Kidney epithelial cell (primary cell): ENCODE data around the gene SLC12A7. TPM values are rescaled to one million over a fixed set of nuclear protein-coding genes. Genes with fewer than 3 reads are reported as not detected.

Experiments used
- DNase-seq: peaks from one replicate; pipeline ENCODE4 v3.0.0-alpha.2; 2010; ENCODE audit warnings: low read depth
- H3K27me3 ChIP-seq: 2 replicates; pipeline ENCODE4 v1.6.0; 2011; ENCODE audit warnings: low read length; ENCODE audit not compliant: control insufficient read depth, insufficient read depth
- H3K36me3 ChIP-seq: 2 replicates; pipeline ENCODE4 v1.5.1; 2011; ENCODE audit warnings: low read length; ENCODE audit not compliant: control insufficient read depth, insufficient read depth
- H3K4me3 ChIP-seq: 2 replicates; pipeline ENCODE4 v1.5.1; 2011; ENCODE audit warnings: low read depth, mild to moderate bottlenecking, control low read depth, low read length
- CTCF ChIP-seq: IDR thresholded peaks from 2 replicates; pipeline ENCODE4 v1.5.1; 2011; ENCODE audit warnings: mild to moderate bottlenecking, moderate library complexity, low read length, control low read depth, inconsistent platforms; ENCODE audit not compliant: insufficient read depth, poor library complexity, severe bottlenecking
- total RNA-seq: library from RNA; depleted of rRNA; stranded (reverse); fragments of >200 nt; gene quantifications from 2 replicates; pipeline ENCODE4 v1.2.3, GENCODE V29; 2015

Gene SLC12A7
- total RNA-seq, 1 donor from 2014 or later, result 50.3 TPM

- Histone ChIP-seq H3K27me3 (no peaks in the 10 kb centered on the region), H3K4me3 (no peak overlapping the region), H3K36me3 (peaks cover 1% of the 10 kb centered on the region)
- no peak for TF ChIP-seq CTCF
- DNase-seq, result no peak
Observed at GRCh38 chr5:1058083-1058945, 53.5 kb downstream of the SLC12A7 start.

DNA sequence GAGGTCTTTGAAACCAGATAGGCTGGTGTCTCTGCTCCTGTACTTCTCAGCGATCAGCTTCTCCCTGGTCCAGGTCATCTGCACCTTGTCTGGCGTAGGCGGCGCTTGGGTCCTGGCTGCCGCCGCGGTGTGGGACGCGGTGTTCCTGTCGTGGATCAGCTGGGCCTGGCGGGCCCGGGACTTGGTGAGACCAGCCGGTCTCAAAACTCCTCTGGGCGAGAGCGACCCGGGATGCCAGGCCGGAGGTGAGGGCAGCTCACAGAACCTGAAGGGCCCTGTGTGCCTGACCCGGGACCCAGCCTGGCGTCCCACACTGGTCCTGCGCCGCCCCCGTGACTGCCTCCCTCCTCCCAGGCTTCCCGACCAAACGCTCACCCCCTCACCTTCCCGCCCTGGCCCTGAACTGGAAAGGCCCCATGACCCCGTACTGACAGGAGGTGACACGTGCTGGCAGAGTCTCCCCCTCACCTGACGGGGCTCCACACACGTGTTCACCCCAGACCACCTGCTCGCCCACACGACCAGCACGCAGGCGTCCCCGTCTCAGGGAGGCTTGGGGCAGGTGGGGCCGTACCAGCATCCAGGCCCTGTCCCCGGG, 54.3 kb downstream of the SLC12A7 start:
- Histone ChIP-seq H3K36me3 (peaks cover 1% of the 10 kb centered on the region), H3K27me3 (no peaks in the 10 kb centered on the region), H3K4me3 (no peak overlapping the region)
- DNase-seq, result no peak
- TF ChIP-seq CTCF, result no peak

DNA sequence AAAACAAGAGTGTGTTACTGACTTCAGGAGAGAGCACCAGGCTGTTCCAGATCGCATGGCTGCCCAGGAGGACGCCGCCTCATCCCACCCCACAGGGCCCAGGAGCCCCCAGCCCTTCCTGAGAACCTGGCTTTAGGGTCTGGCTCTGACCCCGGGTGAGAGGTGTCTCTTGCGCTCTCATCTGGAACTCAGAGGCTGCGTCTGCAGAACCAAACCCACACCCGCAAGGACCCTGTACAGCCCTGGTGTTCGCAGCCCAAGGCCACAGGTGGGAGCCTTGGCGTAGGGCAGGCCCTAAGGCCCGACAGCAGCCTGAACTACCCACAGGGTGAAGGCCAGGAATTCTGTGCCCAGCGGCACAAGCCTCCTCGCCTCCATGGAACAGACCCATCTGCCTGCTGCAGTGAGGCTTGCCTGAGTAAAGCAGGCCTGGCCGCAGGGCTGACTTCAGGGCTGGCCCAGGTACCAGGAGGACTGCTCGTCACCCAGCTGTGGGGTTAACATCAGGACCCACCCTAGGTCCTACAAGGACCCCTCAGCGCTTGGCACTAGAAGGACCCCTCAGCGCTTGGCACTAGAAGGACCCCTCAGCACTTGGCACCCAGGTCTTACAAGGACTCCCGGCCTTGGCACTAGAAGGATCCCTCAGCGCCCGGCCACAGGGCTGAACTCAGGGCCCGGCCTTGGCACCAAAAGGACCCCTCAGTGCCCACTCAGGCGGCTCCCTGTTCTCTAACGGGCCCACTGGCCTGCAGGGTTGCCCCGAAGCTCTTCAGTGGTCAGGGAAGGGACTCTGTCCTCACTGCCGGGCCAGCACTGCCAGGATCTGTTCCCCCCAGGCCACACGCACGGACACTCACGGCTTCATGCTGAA, 55.0 kb downstream of the SLC12A7 start:
- DNase-seq, result no peak
- Histone ChIP-seq H3K36me3 (peaks cover 1% of the 10 kb centered on the region), H3K4me3 (no peak overlapping the region), H3K27me3 (no peaks in the 10 kb centered on the region)
- no peak for TF ChIP-seq CTCF

- no peak for DNase-seq
- Histone ChIP-seq H3K36me3 (peaks cover 1% of the 10 kb centered on the region), H3K27me3 (no peaks in the 10 kb centered on the region), H3K4me3 (no peak overlapping the region)
- no peak for TF ChIP-seq CTCF
Observed at GRCh38 chr5:1055896-1056610, 55.8 kb downstream of the SLC12A7 start.

GRCh38 chr5:1054799-1055775, 56.8 kb downstream of the SLC12A7 start:
- Histone ChIP-seq H3K27me3 (no peaks in the 10 kb centered on the region), H3K4me3 (no peak overlapping the region), H3K36me3 (peaks cover 1% of the 10 kb centered on the region)
- no peak for DNase-seq
- TF ChIP-seq CTCF, result no peak
